Type B pancreatic cell (in vitro differentiated cells): Measurements from ENCODE around the gene GSTM3. TPM values are rescaled to one million over a fixed set of nuclear protein-coding genes. Genes with fewer than 3 reads are reported as not detected.

Experiments
- DNase-seq: peaks from one replicate; pipeline ENCODE4 v3.0.0; 2021; ENCODE audit warnings: mixed read lengths; ENCODE audit not compliant: unreplicated experiment; ENCODE audit errors: extremely low spot score
- H3K27ac Mint-ChIP-seq: 2 replicates; pipeline ENCODE4 v1.8.0; 2021; ENCODE audit warnings: mild to moderate bottlenecking, mixed read lengths
- H3K27me3 Mint-ChIP-seq: 2 replicates; pipeline ENCODE4 v1.8.0; 2021; ENCODE audit warnings: mixed read lengths
- H3K36me3 Mint-ChIP-seq: 2 replicates; pipeline ENCODE4 v1.8.0; 2021; ENCODE audit warnings: mixed read lengths
- H3K4me1 Mint-ChIP-seq: one replicate; pipeline ENCODE4 v1.8.0; 2021; ENCODE audit warnings: mixed read lengths; ENCODE audit not compliant: unreplicated experiment
- H3K4me3 Mint-ChIP-seq: 2 replicates; pipeline ENCODE4 v1.8.0; 2021; ENCODE audit warnings: mild to moderate bottlenecking, mixed read lengths
- H3K9me3 Mint-ChIP-seq: 2 replicates; pipeline ENCODE4 v1.8.0; 2021; ENCODE audit warnings: mixed read lengths
- CTCF ChIP-seq: fragments of 200-600 bp; sonication (generic); conservative IDR thresholded peaks from 2 replicates; pipeline ENCODE4 v1.5.0; 2021; ENCODE audit warnings: antibody characterized with exemption, mild to moderate bottlenecking
- long read RNA-seq: library from polyadenylated mRNA; unstranded; transcript quantifications from one replicate; pipeline ENCODE4 v2.0.0, GENCODE V29; 2020
- total RNA-seq: library from RNA; stranded (reverse); gene quantifications from 2 replicates; pipeline ENCODE4 v1.2.1, GENCODE V29; 2021; ENCODE audit warnings: low replicate concordance

GSTM3 gene
- 32.9 and 78.4 TPM in 2 replicates for total RNA-seq
- long read RNA-seq, full-length matches to known transcripts: 44 of 49 reads
- long read RNA-seq, partial matches to known transcripts: 2 of 49 reads
- long read RNA-seq, other reads (novel, unspliced or antisense): 3 of 49 reads

GRCh38 chr1:109740615-109741373 lies at the start of gene GSTM3:
GSTM3 (minus strand) TSS chr1:109741038; CDS start chr1:109740287, 751 bp downstream.
- H3K27me3 Mint-ChIP-seq: peaks cover 9% of the 10 kb centered on the region
- peaks cover 6% of the 10 kb centered on the region for H3K4me1 Mint-ChIP-seq
- H3K36me3 Mint-ChIP-seq: peaks cover 10% of the 10 kb centered on the region
- H3K9me3 Mint-ChIP-seq: no peaks in the 10 kb centered on the region
- H3K4me3 Mint-ChIP-seq: peak within 1 kb of the TSS; percentile 86
- peak within 1 kb of the TSS; percentile 73 for H3K27ac Mint-ChIP-seq
- no peak for DNase-seq
- no peak for TF ChIP-seq CTCF

- DNase-seq: no peak
- no peak for TF ChIP-seq CTCF
- H3K27ac Mint-ChIP-seq: no peak overlapping the region
- no peaks in the 10 kb centered on the region for H3K27me3 Mint-ChIP-seq
- H3K9me3 Mint-ChIP-seq: no peaks in the 10 kb centered on the region
- H3K4me1 Mint-ChIP-seq: peaks cover 55% of the 10 kb centered on the region
- no peak overlapping the region for H3K4me3 Mint-ChIP-seq
- H3K36me3 Mint-ChIP-seq: no peaks in the 10 kb centered on the region
These were observed 49.5 kb upstream of the GSTM3 start for GRCh38 chr1:109790329-109790728.

- peak overlapping the region; percentile 65 for H3K27ac Mint-ChIP-seq
- no peaks in the 10 kb centered on the region for H3K9me3 Mint-ChIP-seq
- H3K4me1 Mint-ChIP-seq: peaks cover 61% of the 10 kb centered on the region
- no peaks in the 10 kb centered on the region for H3K27me3 Mint-ChIP-seq
- DNase-seq: peak; percentile 34
- H3K36me3 Mint-ChIP-seq: no peaks in the 10 kb centered on the region
- peak overlapping the region; percentile 40 for H3K4me3 Mint-ChIP-seq
- no peak for TF ChIP-seq CTCF
These were observed 48.8 kb upstream of the GSTM3 start for GRCh38 chr1:109789551-109790180.

GRCh38 chr1:109788695-109789521 lies 48.1 kb upstream of the GSTM3 start:
- H3K36me3 Mint-ChIP-seq: no peaks in the 10 kb centered on the region
- H3K4me3 Mint-ChIP-seq: peak overlapping the region; percentile 40
- peak overlapping the region; percentile 65 for H3K27ac Mint-ChIP-seq
- H3K27me3 Mint-ChIP-seq: no peaks in the 10 kb centered on the region
- H3K4me1 Mint-ChIP-seq: peaks cover 60% of the 10 kb centered on the region
- no peaks in the 10 kb centered on the region for H3K9me3 Mint-ChIP-seq
- TF ChIP-seq CTCF: peak; percentile 67
- DNase-seq: peak; percentile 68

GRCh38 chr1:109787845-109788601 lies 47.2 kb upstream of the GSTM3 start:
- Mint-ChIP-seq H3K27me3 (no peaks in the 10 kb centered on the region), H3K4me3 (no peak overlapping the region), H3K27ac (peak overlapping the region; percentile 70), H3K9me3 (no peaks in the 10 kb centered on the region), H3K36me3 (no peaks in the 10 kb centered on the region), H3K4me1 (peaks cover 59% of the 10 kb centered on the region)
- TF ChIP-seq CTCF: no peak
- peak; percentile 65 for DNase-seq
